ENCODE results near the gene FBLN7. TPM values are rescaled to one million over a fixed set of nuclear protein-coding genes. Genes with fewer than 3 reads are reported as not detected.

The FBLN7 gene
- total and polyA plus RNA-seq, 2 of the 8 experiments (the other 6 are each of a cell fraction or from before 2014, with no cell fraction given) = 0.30 to 0.77 TPM

- H4K91ac ChIP-seq (replicated peaks; ENCODE audit: insufficient read length, low read length) = no peak overlapping the region
- H2BK12ac ChIP-seq (ENCODE audit: low read depth, low read length) = no peak overlapping the region
- H3K56ac ChIP-seq (replicated peaks; ENCODE audit: insufficient read length, low read depth, low read length) = no peak overlapping the region
- H3K23me2 ChIP-seq (ENCODE audit: low read depth, low read length) = no peaks in the 10 kb centered on the region
- no peak overlapping the region for H2AK5ac ChIP-seq (ENCODE audit: low read depth, low read length)
- H3K9me3 ChIP-seq (ENCODE audit: insufficient read depth in 2 of 2, low read depth in 1 of 2, low read length in 1 of 2) = peaks cover 0 to 7% of the 10 kb centered on the region in 2 experiments; a peak in 1 of 4 replicates
- H3K4me1 ChIP-seq (replicated peaks in 1 of 4; ENCODE audit: control insufficient read depth in 3 of 4, insufficient read depth in 4 of 4, low read length in 3 of 4) = no peaks in the 10 kb centered on the region
- H3K14ac ChIP-seq (ENCODE audit: insufficient read length) = no peak overlapping the region
- H3K4me3 ChIP-seq (ENCODE audit: extremely low read depth in 1 of 4, insufficient read depth in 2 of 4, low read depth in 3 of 4, low read length in 4 of 4) = no peak overlapping the region
- no peaks in the 10 kb centered on the region for H3K79me2 ChIP-seq (ENCODE audit: control insufficient read depth in 1 of 2, insufficient read depth in 2 of 2, low read length in 2 of 2)
- no peak overlapping the region for H3K9ac ChIP-seq (replicated peaks in 1 of 4; ENCODE audit: extremely low read depth in 1 of 4, low read depth in 3 of 4, low read length in 3 of 4)
- ChIA-PET CTCF (ENCODE audit: partially characterized antibody) (no interaction called here), POLR2A (ENCODE audit: partially characterized antibody) (no interaction called here)
- no peak overlapping the region for H2AFZ ChIP-seq (ENCODE audit: low read length)
- FAIRE-seq = no peak
- H3K27ac ChIP-seq (ENCODE audit: low read depth, low read length) = no peak overlapping the region
- no peak overlapping the region for H2BK120ac ChIP-seq (replicated peaks; ENCODE audit: low read depth, low read length)
- no peak overlapping the region for H2BK20ac ChIP-seq (ENCODE audit: low read length)
- no peak for DNase-seq (ENCODE audit: low read depth in 1 of 2, low spot score in 2 of 2)
- no peak overlapping the region for H4K5ac ChIP-seq (ENCODE audit: insufficient read length, low read depth, low read length)
- no peaks in the 10 kb centered on the region for H3K27me3 ChIP-seq (replicated peaks in 1 of 4; ENCODE audit: control insufficient read depth in 3 of 4, extremely low read depth in 1 of 4, insufficient read depth in 3 of 4, low read length in 3 of 4)
- no peaks in the 10 kb centered on the region for H3K79me1 ChIP-seq (ENCODE audit: low read depth, low read length)
- H3K36me3 ChIP-seq (ENCODE audit: control insufficient read depth in 2 of 4, insufficient read depth in 4 of 4, low read length in 3 of 4) = no peaks in the 10 kb centered on the region; a peak in 1 of 8 replicates
- H3K23ac ChIP-seq (ENCODE audit: insufficient read length) = no peak overlapping the region
- no peak overlapping the region for H3K4me2 ChIP-seq (ENCODE audit: insufficient read depth in 1 of 2, low read depth in 2 of 2, low read length in 2 of 2)
- no peak overlapping the region for H4K8ac ChIP-seq (ENCODE audit: extremely low read depth, insufficient read depth, low read length)
- no peak overlapping the region for H3K4ac ChIP-seq (replicated peaks; ENCODE audit: insufficient read length, low read depth, low read length)
- H4K20me1 ChIP-seq (replicated peaks in 1 of 2; ENCODE audit: control insufficient read depth in 1 of 2, insufficient read depth in 2 of 2, low read length in 2 of 2) = no peaks in the 10 kb centered on the region
- H3K18ac ChIP-seq (ENCODE audit: extremely low read depth, low read length) = no peak overlapping the region
- H2BK15ac ChIP-seq (ENCODE audit: low read length) = no peak overlapping the region
- H2BK5ac ChIP-seq (ENCODE audit: low read depth, low read length) = no peak overlapping the region
- TF ChIP-seq SIN3A (conservative IDR thresholded peaks at IDR 0.05 in 1 of 2, IDR thresholded peaks at IDR 0.05 in 1 of 2; ENCODE audit: low read depth in 1 of 2, low read length in 2 of 2) (no peak), E2F6 (IDR thresholded peaks at IDR 0.05) (no peak), SRF (IDR thresholded peaks at IDR 0.05; ENCODE audit: low read depth, low read length) (no peak), RNF2 (IDR thresholded peaks at IDR 0.05; ENCODE audit: borderline replicate concordance, low read depth, low read length, missing control alignments, poor library complexity, severe bottlenecking) (no peak), CBX8 (IDR thresholded peaks at IDR 0.05; ENCODE audit: borderline replicate concordance, low read depth, low read length) (no peak), CHD1 (IDR thresholded peaks at IDR 0.05; ENCODE audit: low read depth, low read length) (no peak), GTF2F1 (IDR thresholded peaks at IDR 0.05; ENCODE audit: borderline replicate concordance, low read depth, low read length) (no peak), ATF2 (IDR thresholded peaks at IDR 0.05; ENCODE audit: low read length) (no peak), CREB1 (IDR thresholded peaks at IDR 0.05) (no peak), RAD21 (IDR thresholded peaks at IDR 0.05 in 1 of 2, conservative IDR thresholded peaks at IDR 0.05 in 1 of 2; ENCODE audit: low read depth in 2 of 2, low read length in 2 of 2) (no peak), EGR1 (IDR thresholded peaks at IDR 0.05; ENCODE audit: borderline replicate concordance, low read depth, low read length) (no peak)
These were observed 79.7 kb downstream of the FBLN7 start for GRCh38 chr2:112217854-112218253.

Data from H1 (cell line).